ENCODE measurements around the gene GRHL3. TPM values are rescaled to one million over a fixed set of nuclear protein-coding genes. Genes with fewer than 3 reads are reported as not detected.

The GRHL3 gene
- total and polyA plus RNA-seq, 10 of the 15 experiments (the other 5 are each of a cell fraction or from before 2014, with no cell fraction given), result 0.07 to 0.87 (median 0.34) TPM

DNA sequence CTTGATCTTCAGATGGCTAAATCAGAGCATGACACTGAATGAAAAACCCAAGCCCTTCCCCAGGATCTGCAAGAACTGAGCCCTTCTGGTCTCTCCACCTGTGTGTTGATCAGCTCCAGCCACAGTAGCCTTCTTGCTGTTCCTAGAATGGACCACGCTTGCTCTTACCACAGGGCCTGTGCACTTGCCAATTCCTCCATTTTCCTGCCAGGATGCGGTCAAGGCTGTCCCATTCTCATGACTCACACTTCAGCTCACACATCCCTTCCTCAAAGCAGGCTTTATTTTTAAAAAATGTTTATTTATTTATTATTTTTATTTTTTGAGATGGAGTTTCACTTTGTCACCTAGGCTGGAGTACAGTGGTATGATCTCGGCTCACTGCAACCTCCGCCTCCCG, 43.6 kb upstream of the GRHL3 start (continued):
- TF ChIP-seq, protein P1, sequence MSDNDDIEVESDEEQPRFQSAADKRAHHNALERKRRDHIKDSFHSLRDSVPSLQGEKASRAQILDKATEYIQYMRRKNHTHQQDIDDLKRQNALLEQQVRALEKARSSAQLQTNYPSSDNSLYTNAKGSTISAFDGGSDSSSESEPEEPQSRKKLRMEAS (IDR thresholded peaks at IDR 0.05; ENCODE audit: low read depth, low read length), result no peak
- TF ChIP-seq BCL11A (IDR thresholded peaks at IDR 0.05; ENCODE audit: low read depth, low read length), result no peak
- no peak for TF ChIP-seq ASH2L (IDR thresholded peaks at IDR 0.05; ENCODE audit: borderline replicate concordance, low read depth)
- no peak for TF ChIP-seq TCF3 (IDR thresholded peaks at IDR 0.05; ENCODE audit: borderline replicate concordance, insufficient read depth, low read depth, low read length)
- no peak for TF ChIP-seq CEBPB (IDR thresholded peaks at IDR 0.05; ENCODE audit: borderline replicate concordance in 1 of 2, low read depth in 2 of 2, low read length in 2 of 2)
- TF ChIP-seq, protein P2, sequence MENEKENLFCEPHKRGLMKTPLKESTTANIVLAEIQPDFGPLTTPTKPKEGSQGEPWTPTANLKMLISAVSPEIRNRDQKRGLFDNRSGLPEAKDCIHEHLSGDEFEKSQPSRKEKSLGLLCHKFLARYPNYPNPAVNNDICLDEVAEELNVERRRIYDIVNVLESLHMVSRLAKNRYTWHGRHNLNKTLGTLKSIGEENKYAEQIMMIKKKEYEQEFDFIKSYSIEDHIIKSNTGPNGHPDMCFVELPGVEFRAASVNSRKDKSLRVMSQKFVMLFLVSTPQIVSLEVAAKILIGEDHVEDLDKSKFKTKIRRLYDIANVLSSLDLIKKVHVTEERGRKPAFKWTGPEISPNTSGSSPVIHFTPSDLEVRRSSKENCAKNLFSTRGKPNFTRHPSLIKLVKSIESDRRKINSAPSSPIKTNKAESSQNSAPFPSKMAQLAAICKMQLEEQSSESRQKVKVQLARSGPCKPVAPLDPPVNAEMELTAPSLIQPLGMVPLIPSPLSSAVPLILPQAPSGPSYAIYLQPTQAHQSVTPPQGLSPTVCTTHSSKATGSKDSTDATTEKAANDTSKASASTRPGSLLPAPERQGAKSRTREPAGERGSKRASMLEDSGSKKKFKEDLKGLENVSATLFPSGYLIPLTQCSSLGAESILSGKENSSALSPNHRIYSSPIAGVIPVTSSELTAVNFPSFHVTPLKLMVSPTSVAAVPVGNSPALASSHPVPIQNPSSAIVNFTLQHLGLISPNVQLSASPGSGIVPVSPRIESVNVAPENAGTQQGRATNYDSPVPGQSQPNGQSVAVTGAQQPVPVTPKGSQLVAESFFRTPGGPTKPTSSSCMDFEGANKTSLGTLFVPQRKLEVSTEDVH (IDR thresholded peaks at IDR 0.05; ENCODE audit: low read depth, partially characterized antibody), result no peak
- TF ChIP-seq, protein P3, sequence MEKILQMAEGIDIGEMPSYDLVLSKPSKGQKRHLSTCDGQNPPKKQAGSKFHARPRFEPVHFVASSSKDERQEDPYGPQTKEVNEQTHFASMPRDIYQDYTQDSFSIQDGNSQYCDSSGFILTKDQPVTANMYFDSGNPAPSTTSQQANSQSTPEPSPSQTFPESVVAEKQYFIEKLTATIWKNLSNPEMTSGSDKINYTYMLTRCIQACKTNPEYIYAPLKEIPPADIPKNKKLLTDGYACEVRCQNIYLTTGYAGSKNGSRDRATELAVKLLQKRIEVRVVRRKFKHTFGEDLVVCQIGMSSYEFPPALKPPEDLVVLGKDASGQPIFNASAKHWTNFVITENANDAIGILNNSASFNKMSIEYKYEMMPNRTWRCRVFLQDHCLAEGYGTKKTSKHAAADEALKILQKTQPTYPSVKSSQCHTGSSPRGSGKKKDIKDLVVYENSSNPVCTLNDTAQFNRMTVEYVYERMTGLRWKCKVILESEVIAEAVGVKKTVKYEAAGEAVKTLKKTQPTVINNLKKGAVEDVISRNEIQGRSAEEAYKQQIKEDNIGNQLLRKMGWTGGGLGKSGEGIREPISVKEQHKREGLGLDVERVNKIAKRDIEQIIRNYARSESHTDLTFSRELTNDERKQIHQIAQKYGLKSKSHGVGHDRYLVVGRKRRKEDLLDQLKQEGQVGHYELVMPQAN (conservative IDR thresholded peaks at IDR 0.05), result no peak
